Measurements from ENCODE around the gene CUEDC2.

CUEDC2 gene

GRCh38 chr10:102407425-102408130, 24.8 kb downstream of the CUEDC2 start:
- TF ChIP-seq Cebpa-rat (IDR thresholded peaks at IDR 0.05): no peak
- peaks cover 0 to 54% (median 10%) of the 10 kb centered on the region in 11 experiments; a peak in 15 of 22 replicates for H4K20me1 ChIP-seq
- H3K36me3 ChIP-seq: peaks cover 0 to 11% (median 0%) of the 10 kb centered on the region in 11 experiments; a peak in 6 of 22 replicates
- no peak overlapping the region for H3K27ac ChIP-seq
- peak overlapping the region in 1 of 11 experiments; percentile 37; a peak in 3 of 22 replicates for H3K4me2 ChIP-seq
- no peaks in the 10 kb centered on the region for H3K9me3 ChIP-seq (replicated peaks in 1 of 11)
- peaks cover 0 to 10% (median 1%) of the 10 kb centered on the region in 10 experiments; a peak in 11 of 20 replicates for H3K4me1 ChIP-seq
- no peak overlapping the region for H3K9ac ChIP-seq
- no peak overlapping the region for H3K4me3 ChIP-seq
- peaks cover 51 to 60% (median 55%) of the 10 kb centered on the region in 11 experiments for H3K27me3 ChIP-seq

GRCh38 chr10:102406815-102407214, 25.6 kb downstream of the CUEDC2 start:
- Histone ChIP-seq H3K4me2 (no peak overlapping the region), H3K36me3 (peaks cover 1 to 19% (median 7%) of the 10 kb centered on the region in 11 experiments; a peak in 17 of 22 replicates), H3K4me3 (no peak overlapping the region), H3K4me1 (peaks cover 0 to 10% (median 0%) of the 10 kb centered on the region in 10 experiments; a peak in 6 of 20 replicates), H4K20me1 (peaks cover 0 to 54% (median 13%) of the 10 kb centered on the region in 11 experiments; a peak in 15 of 22 replicates), H3K27ac (no peak overlapping the region), H3K27me3 (peaks cover 44 to 53% (median 47%) of the 10 kb centered on the region in 11 experiments), H3K9ac (no peak overlapping the region), H3K9me3 (replicated peaks in 1 of 11) (no peaks in the 10 kb centered on the region)
- no peak for TF ChIP-seq Cebpa-rat (IDR thresholded peaks at IDR 0.05)

- Histone ChIP-seq H3K9ac (no peak overlapping the region), H3K4me1 (peaks cover 0 to 10% (median 0%) of the 10 kb centered on the region in 10 experiments; a peak in 6 of 20 replicates)
- no peak for TF ChIP-seq Cebpa-rat (IDR thresholded peaks at IDR 0.05)
Measured at GRCh38 chr10:102405632-102406031, 26.7 kb downstream of the CUEDC2 start.

GRCh38 chr10:102405108-102405571, 27.2 kb downstream of the CUEDC2 start:
- Histone ChIP-seq H3K4me2 (no peak overlapping the region), H3K4me3 (no peak overlapping the region), H3K27me3 (peaks cover 27 to 36% (median 31%) of the 10 kb centered on the region in 11 experiments), H3K9ac (no peak overlapping the region), H3K36me3 (peaks cover 9 to 35% (median 23%) of the 10 kb centered on the region in 11 experiments; a peak in 18 of 22 replicates), H4K20me1 (peaks cover 0 to 63% (median 14%) of the 10 kb centered on the region in 11 experiments; a peak in 15 of 22 replicates), H3K27ac (no peak overlapping the region), H3K9me3 (replicated peaks in 1 of 11) (no peaks in the 10 kb centered on the region), H3K4me1 (peaks cover 0 to 12% (median 2%) of the 10 kb centered on the region in 10 experiments; a peak in 15 of 20 replicates)
- TF ChIP-seq Cebpa-rat (IDR thresholded peaks at IDR 0.05): no peak

More at GRCh38 chr10:102405632-102406031, 26.7 kb downstream of the CUEDC2 start:
- Histone ChIP-seq H3K9me3 (replicated peaks in 1 of 11) (no peaks in the 10 kb centered on the region), H3K27me3 (peaks cover 32 to 41% (median 36%) of the 10 kb centered on the region in 11 experiments), H3K4me2 (no peak overlapping the region), H3K27ac (no peak overlapping the region), H3K4me3 (no peak overlapping the region), H4K20me1 (peaks cover 0 to 58% (median 13%) of the 10 kb centered on the region in 11 experiments; a peak in 16 of 22 replicates), H3K36me3 (peaks cover 6 to 30% (median 18%) of the 10 kb centered on the region in 11 experiments; a peak in 18 of 22 replicates)

- Histone ChIP-seq H3K4me2 (no peak overlapping the region), H3K27ac (no peak overlapping the region), H3K9ac (no peak overlapping the region), H3K27me3 (peaks cover 21 to 30% (median 25%) of the 10 kb centered on the region in 11 experiments), H3K4me1 (peaks cover 5 to 18% (median 8%) of the 10 kb centered on the region in 10 experiments), H4K20me1 (peaks cover 0 to 69% (median 17%) of the 10 kb centered on the region in 11 experiments; a peak in 15 of 22 replicates), H3K9me3 (replicated peaks in 1 of 11) (no peaks in the 10 kb centered on the region), H3K36me3 (peaks cover 9 to 41% (median 25%) of the 10 kb centered on the region in 11 experiments; a peak in 18 of 22 replicates), H3K4me3 (no peak overlapping the region)
- TF ChIP-seq Cebpa-rat (IDR thresholded peaks at IDR 0.05): no peak
Measured at GRCh38 chr10:102404361-102405107, 27.8 kb downstream of the CUEDC2 start.

GRCh38 chr10:102403115-102403514, 29.3 kb downstream of the CUEDC2 start:
- H3K4me2 ChIP-seq: no peak overlapping the region
- H3K4me1 ChIP-seq: peaks cover 16 to 30% (median 20%) of the 10 kb centered on the region in 10 experiments
- H3K4me3 ChIP-seq: no peak overlapping the region
- H4K20me1 ChIP-seq: peaks cover 0 to 80% (median 22%) of the 10 kb centered on the region in 11 experiments; a peak in 15 of 22 replicates
- no peak overlapping the region for H3K9ac ChIP-seq
- peaks cover 7 to 16% (median 10%) of the 10 kb centered on the region in 11 experiments for H3K27me3 ChIP-seq
- H3K9me3 ChIP-seq (replicated peaks in 1 of 11): no peaks in the 10 kb centered on the region
- no peak overlapping the region for H3K27ac ChIP-seq
- peaks cover 10 to 53% (median 30%) of the 10 kb centered on the region in 11 experiments; a peak in 21 of 22 replicates for H3K36me3 ChIP-seq
- no peak for TF ChIP-seq Cebpa-rat (IDR thresholded peaks at IDR 0.05)

GRCh38 chr10:102402512-102402896, 29.9 kb downstream of the CUEDC2 start:
- Histone ChIP-seq H3K4me3 (no peak overlapping the region), H4K20me1 (peaks cover 0 to 86% (median 22%) of the 10 kb centered on the region in 11 experiments; a peak in 15 of 22 replicates), H3K9ac (0 out of 22 replicates have a peak overlapping the region, but pooled peaks of 1 of the 11 experiments have one; percentile 15), H3K27ac (no peak overlapping the region), H3K36me3 (peaks cover 13 to 59% (median 36%) of the 10 kb centered on the region in 11 experiments; a peak in 21 of 22 replicates), H3K27me3 (peaks cover under 1 to 10% (median 4%) of the 10 kb centered on the region in 11 experiments; a peak in 21 of 22 replicates), H3K9me3 (replicated peaks in 1 of 11) (no peaks in the 10 kb centered on the region), H3K4me1 (peaks cover 16 to 31% (median 21%) of the 10 kb centered on the region in 10 experiments), H3K4me2 (no peak overlapping the region)
- TF ChIP-seq Cebpa-rat (IDR thresholded peaks at IDR 0.05): no peak

- Histone ChIP-seq H3K4me3 (no peak overlapping the region), H3K27ac (no peak overlapping the region), H3K9ac (peak overlapping the region in 1 of 11 experiments; percentile 15; a peak in 3 of 22 replicates), H3K27me3 (peaks cover 0 to 5% (median 0%) of the 10 kb centered on the region in 11 experiments; a peak in 5 of 22 replicates), H3K36me3 (peaks cover 13 to 62% (median 37%) of the 10 kb centered on the region in 11 experiments; a peak in 21 of 22 replicates), H3K4me2 (no peak overlapping the region), H3K9me3 (replicated peaks in 1 of 11) (no peaks in the 10 kb centered on the region), H3K4me1 (peaks cover 17 to 32% (median 22%) of the 10 kb centered on the region in 10 experiments), H4K20me1 (peaks cover 0 to 90% (median 23%) of the 10 kb centered on the region in 11 experiments; a peak in 16 of 22 replicates)
- no peak for TF ChIP-seq Cebpa-rat (IDR thresholded peaks at IDR 0.05)
Measured at GRCh38 chr10:102401735-102402511, 30.5 kb downstream of the CUEDC2 start.

Data from BLaER1 treated with 17β-estradiol and CSF1 and Interleukin-3, amounts not matched to agents 10 nM and 100 nM (cell line).